Fibroblast of skin of right quadriceps (primary cell): ENCODE results near the gene FAF2.

ENCODE experiments used
- DNase-seq: peaks from one replicate; pipeline ENCODE4 v3.0.0-alpha.2; 2013

Gene FAF2

GRCh38 chr5:176513788-176514187 lies 65.6 kb downstream of the FAF2 start:
- DNase-seq, result no peak

GRCh38 chr5:176514244-176514950 lies 66.2 kb downstream of the FAF2 start:
- no peak for DNase-seq

- DNase-seq, result no peak
These were observed 67.2 kb downstream of the FAF2 start for GRCh38 chr5:176515396-176515795.

- DNase-seq, result no peak
These were observed 69.0 kb downstream of the FAF2 start for GRCh38 chr5:176517053-176517661.

GRCh38 chr5:176519810-176520720 lies 71.9 kb downstream of the FAF2 start:
- DNase-seq, result no peak

GRCh38 chr5:176521286-176521685 lies 73.1 kb downstream of the FAF2 start:
- no peak for DNase-seq

GRCh38 chr5:176521699-176522263 lies 73.6 kb downstream of the FAF2 start:
- no peak for DNase-seq

- no peak for DNase-seq
These were observed 76.0 kb downstream of the FAF2 start for GRCh38 chr5:176524138-176524537.

- no peak for DNase-seq
These were observed 76.8 kb downstream of the FAF2 start for GRCh38 chr5:176524987-176525386.

- DNase-seq, result no peak
These were observed 77.5 kb downstream of the FAF2 start for GRCh38 chr5:176525677-176526076.

- DNase-seq, result no peak
These were observed 78.3 kb downstream of the FAF2 start for GRCh38 chr5:176526462-176526861.

- no peak for DNase-seq
These were observed 79.3 kb downstream of the FAF2 start for GRCh38 chr5:176527246-176528222.

- DNase-seq, result no peak
These were observed 80.1 kb downstream of the FAF2 start for GRCh38 chr5:176528301-176528700.

- no peak for DNase-seq
These were observed 80.6 kb downstream of the FAF2 start for GRCh38 chr5:176528761-176529115.

- DNase-seq, result no peak
These were observed 81.0 kb downstream of the FAF2 start for GRCh38 chr5:176529116-176529740.

- no peak for DNase-seq
These were observed 81.6 kb downstream of the FAF2 start for GRCh38 chr5:176529741-176530141.

- no peak for DNase-seq
These were observed 82.3 kb downstream of the FAF2 start for GRCh38 chr5:176530393-176530982.

GRCh38 chr5:176530983-176531901 lies 83.1 kb downstream of the FAF2 start:
- DNase-seq, result no peak

GRCh38 chr5:176531902-176532493 lies 83.8 kb downstream of the FAF2 start:
- DNase-seq, result no peak

- DNase-seq, result no peak
These were observed 84.6 kb downstream of the FAF2 start for GRCh38 chr5:176532795-176533194.
